Activated B cell treated with CpG ODN at 0.5 μM for 24 hours (primary cell): ENCODE data around the gene IGFLR1. TPM values are rescaled to one million over a fixed set of nuclear protein-coding genes. Genes with fewer than 3 reads are reported as not detected.

Experiments used
- ATAC-seq: fragments of 200-7000 bp; cut with Tn5 transposase; one replicate; pipeline ENCODE4 v1.10.0; 2021; ENCODE audit warnings: low read depth, mild to moderate bottlenecking, moderate library complexity
- CTCF ChIA-PET: fragments of 350-600 bp; sonication (Branson Sonifier 250); formaldehyde crosslinking; loops from one replicate; lab custom pipeline; 2021; ENCODE audit warnings: antibody characterized with exemption; lab: Charles Lee
- POLR2A ChIA-PET: fragments of 350-600 bp; sonication (Branson Sonifier 250); formaldehyde crosslinking; loops from one replicate; lab custom pipeline; 2021; ENCODE audit warnings: antibody characterized with exemption; lab: Charles Lee
- DNase-seq: peaks from one replicate; pipeline ENCODE4 v3.0.0; 2022
- H3K27ac Mint-ChIP-seq: one replicate; pipeline ENCODE4 v1.8.0; 2020; ENCODE audit warnings: mixed read lengths
- H3K27me3 Mint-ChIP-seq: one replicate; pipeline ENCODE4 v1.8.0; 2021; ENCODE audit warnings: mixed read lengths
- H3K36me3 Mint-ChIP-seq: one replicate; pipeline ENCODE4 v1.8.0; 2021; ENCODE audit warnings: low read depth, mixed read lengths
- H3K4me1 Mint-ChIP-seq: one replicate; pipeline ENCODE4 v1.8.0; 2021; ENCODE audit warnings: mixed read lengths
- H3K4me3 Mint-ChIP-seq: one replicate; pipeline ENCODE4 v1.8.0; 2020; ENCODE audit warnings: mild to moderate bottlenecking, mixed read lengths
- H3K9me3 Mint-ChIP-seq: one replicate; pipeline ENCODE4 v1.8.0; 2020; ENCODE audit warnings: mixed read lengths
- intact Hi-C: fragments of 100-400 bp; cut with micrococcal nuclease; formaldehyde crosslinking; loops from one replicate; pipeline ENCODE4 v1.15.1; 2024
- total RNA-seq: library from RNA; stranded (reverse); gene quantifications from 2 replicates; pipeline ENCODE4 v1.2.3, GENCODE V29; 2022
- TF ChIP-seq, protein P1 (sequence below): fragments of 200-600 bp; IDR thresholded peaks from one replicate; pipeline ENCODE4 v1.8.0; 2022; ENCODE audit warnings: antibody characterized with exemption, mild to moderate bottlenecking

IGFLR1 gene
- total RNA-seq, 1 donor from 2014 or later = 130 TPM

DNA sequence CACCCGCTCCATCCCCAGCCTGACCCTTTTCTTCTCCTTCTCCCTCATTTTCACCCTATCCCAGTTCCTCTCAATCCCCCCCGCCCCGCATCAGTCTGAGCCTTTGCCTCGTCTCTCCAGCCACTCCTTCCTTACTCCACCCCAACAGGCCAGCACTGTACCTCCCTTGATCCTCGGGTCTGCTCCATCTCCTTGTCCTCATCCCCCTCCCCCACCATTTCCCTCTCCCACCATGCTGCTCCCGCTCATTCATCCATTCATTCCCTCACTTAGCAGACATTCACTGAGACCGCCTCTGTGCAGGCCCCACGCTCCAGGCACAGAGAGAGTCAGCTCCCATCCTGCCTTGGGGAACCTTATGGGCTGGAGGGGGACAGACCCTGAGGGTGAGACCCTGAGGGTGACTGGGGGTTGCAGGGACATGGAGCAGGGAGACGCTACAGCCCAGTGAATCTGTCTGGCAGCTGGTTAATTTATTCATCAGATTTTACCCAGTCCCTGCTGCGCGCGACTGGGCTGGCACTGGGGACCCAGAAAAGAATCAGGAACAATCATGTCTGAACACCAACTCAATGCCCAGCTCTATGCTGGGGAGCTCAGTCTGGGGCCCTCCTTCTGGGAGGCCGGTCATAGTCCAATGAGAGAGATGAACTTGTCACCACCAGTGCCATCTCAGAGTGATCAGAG lies 34.0 kb upstream of the IGFLR1 start:
- DNase-seq (no peak), ATAC-seq (no peak)
- ChIA-PET CTCF (no interaction called here), POLR2A (interaction anchor here (1.1 to 1.7 kb wide), 2 partner anchors 32 to 39 kb away, joined by 3 to 7 read pairs; no protein-coding TSS in a partner anchor)
- TF ChIP-seq, protein P1, sequence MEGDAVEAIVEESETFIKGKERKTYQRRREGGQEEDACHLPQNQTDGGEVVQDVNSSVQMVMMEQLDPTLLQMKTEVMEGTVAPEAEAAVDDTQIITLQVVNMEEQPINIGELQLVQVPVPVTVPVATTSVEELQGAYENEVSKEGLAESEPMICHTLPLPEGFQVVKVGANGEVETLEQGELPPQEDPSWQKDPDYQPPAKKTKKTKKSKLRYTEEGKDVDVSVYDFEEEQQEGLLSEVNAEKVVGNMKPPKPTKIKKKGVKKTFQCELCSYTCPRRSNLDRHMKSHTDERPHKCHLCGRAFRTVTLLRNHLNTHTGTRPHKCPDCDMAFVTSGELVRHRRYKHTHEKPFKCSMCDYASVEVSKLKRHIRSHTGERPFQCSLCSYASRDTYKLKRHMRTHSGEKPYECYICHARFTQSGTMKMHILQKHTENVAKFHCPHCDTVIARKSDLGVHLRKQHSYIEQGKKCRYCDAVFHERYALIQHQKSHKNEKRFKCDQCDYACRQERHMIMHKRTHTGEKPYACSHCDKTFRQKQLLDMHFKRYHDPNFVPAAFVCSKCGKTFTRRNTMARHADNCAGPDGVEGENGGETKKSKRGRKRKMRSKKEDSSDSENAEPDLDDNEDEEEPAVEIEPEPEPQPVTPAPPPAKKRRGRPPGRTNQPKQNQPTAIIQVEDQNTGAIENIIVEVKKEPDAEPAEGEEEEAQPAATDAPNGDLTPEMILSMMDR = no peak
- Mint-ChIP-seq H3K4me1 (peaks cover 9% of the 10 kb centered on the region), H3K9me3 (no peaks in the 10 kb centered on the region), H3K36me3 (peaks cover 3% of the 10 kb centered on the region), H3K4me3 (peak overlapping the region; percentile 78), H3K27ac (no peak overlapping the region), H3K27me3 (no peaks in the 10 kb centered on the region)
- intact Hi-C loops = loop anchor here (5.0 kb wide), 2 partner anchors 84 to 91 kb away; partner anchors contain the start of gene APLP1

DNA sequence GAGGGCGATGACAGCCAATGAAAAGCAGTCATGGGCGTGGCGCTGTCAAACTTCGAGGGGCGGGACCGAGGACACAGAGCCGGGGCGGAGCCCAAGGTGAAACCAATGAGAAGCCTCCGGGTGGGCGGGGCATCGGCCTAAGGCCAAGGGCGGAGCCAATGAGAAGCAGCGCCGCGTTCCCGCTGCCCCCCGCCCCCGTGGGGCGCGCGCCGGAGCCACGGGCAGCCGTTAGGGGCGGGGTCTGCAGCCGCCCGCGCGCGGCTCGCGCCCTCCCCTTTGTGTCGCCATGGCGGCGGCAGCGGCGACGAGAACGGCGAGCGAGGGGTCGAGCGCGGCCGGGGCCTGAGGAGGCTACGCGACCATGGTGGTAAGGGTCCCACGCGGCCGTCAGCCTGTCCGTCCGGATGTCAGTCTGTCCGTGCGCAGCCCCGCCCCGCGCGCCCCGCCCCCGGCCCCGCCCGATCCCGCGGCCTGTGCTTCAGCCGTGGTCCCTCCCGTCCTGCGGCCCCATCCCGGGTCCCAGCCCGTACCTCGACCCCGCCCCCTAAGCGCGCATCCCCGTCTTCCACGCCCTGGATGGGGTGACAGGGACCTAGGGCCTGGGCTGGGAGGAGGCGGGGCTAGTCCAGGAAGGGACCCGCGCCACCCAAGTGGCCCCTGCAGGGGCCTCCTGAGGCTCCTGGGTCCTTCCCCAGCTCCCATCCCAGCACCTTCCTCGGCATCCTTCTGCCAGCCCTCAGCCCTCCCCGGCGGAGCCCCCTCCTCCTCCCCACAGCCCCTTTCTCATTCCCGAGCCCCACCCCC lies 33.2 kb upstream of the IGFLR1 start, which contains the start of gene ARHGAP33:
Gene ARHGAP33 (plus strand): TSS at position 267 of the 804 bp plus-strand sequence. CDS start 95 bp downstream, at position 362.
- TF ChIP-seq, protein P1 = no peak
- DNase-seq = peak; percentile 97
- ChIA-PET CTCF (no interaction called here), POLR2A (interaction anchor here (0.6 to 1.7 kb wide), 2 partner anchors 31 to 253 kb away, joined by 4 to 7 read pairs; no protein-coding TSS in a partner anchor)
- Mint-ChIP-seq H3K4me1 (peaks cover 9% of the 10 kb centered on the region), H3K9me3 (no peaks in the 10 kb centered on the region), H3K27ac (no peak within 1 kb of the TSS), H3K4me3 (peak within 1 kb of the TSS; percentile 79), H3K36me3 (no peaks in the 10 kb centered on the region), H3K27me3 (no peaks in the 10 kb centered on the region)
- ATAC-seq = peak; percentile 99
- intact Hi-C loops = loop anchor here (1.0 to 5.0 kb wide), 7 partner anchors 17 to 156 kb away; partner anchors contain the start of genes APLP1, COX6B1, LIN37 and PROSER3

DNA sequence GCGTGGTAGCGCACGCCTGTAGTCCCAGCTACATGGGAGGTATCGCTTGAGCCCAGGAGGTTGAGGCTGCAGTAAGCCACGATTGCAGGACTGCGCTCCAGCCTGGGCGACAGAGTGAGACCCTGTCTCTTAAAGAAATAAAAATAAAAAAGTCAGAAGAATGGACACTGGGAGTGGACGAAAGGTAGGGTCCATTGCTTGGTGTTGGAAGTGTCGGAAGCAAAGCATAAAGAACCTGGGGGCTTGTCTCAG lies 32.7 kb upstream of the IGFLR1 start:
- Mint-ChIP-seq H3K9me3 (no peaks in the 10 kb centered on the region), H3K4me3 (peak overlapping the region; percentile 79), H3K27me3 (no peaks in the 10 kb centered on the region), H3K4me1 (peaks cover 9% of the 10 kb centered on the region), H3K27ac (no peak overlapping the region), H3K36me3 (no peaks in the 10 kb centered on the region)
- intact Hi-C loops = loop anchor here (1.0 to 5.0 kb wide), 7 partner anchors 17 to 156 kb away; partner anchors contain the start of genes APLP1, COX6B1, LIN37 and PROSER3
- no peak for DNase-seq
- ChIA-PET POLR2A (interaction anchor here (0.6 kb wide), 1 partner anchor 254 kb away, joined by 4 read pairs; no protein-coding TSS in a partner anchor), CTCF (no interaction called here)
- TF ChIP-seq, protein P1 = no peak
- ATAC-seq = no peak

DNA sequence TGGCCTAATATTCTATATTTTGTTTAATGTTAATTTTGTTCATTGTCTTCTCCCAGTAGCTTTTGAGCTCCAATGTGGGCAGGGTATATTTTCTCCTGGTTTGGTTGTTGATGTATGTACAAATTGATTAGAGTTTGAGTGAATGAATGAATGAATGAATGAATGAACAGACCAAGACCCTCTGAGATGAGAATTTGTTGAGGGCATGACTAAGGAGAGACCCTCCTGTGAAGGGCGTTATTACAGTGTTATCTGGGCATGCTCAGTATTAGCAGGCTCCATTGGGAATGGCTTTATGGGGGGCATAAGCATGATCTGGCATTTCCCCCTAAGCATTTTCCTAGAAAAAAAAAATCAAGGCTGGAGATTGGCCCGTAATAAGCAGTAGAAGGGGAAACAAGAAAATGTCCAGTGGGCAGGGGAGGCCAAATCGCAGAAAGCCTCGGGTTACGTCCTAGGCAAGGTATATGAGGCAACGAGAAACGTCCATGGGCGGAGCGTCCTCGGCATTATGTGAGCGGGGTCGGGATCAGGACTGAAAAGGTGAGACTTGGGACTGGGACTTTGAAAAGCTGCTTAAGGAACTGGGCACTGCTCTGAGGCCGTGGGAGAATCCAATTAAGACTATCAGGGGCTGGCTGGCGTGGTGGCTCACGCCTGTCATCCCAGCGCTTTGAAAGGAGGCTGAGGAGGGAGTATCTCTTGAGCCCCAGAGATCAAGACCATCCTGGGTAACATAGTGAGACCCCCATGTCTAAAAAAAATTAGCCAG lies 32.2 kb upstream of the IGFLR1 start:
- H3K9me3 Mint-ChIP-seq = no peaks in the 10 kb centered on the region
- H3K4me3 Mint-ChIP-seq = peak overlapping the region; percentile 79
- H3K36me3 Mint-ChIP-seq = no peaks in the 10 kb centered on the region
- CTCF ChIA-PET = no interaction called here
- TF ChIP-seq, protein P1 = no peak
- POLR2A ChIA-PET = interaction anchor here (0.6 to 0.7 kb wide), 2 partner anchors 254 to 1076 kb away, joined by 4 read pairs; no protein-coding TSS in a partner anchor
- intact Hi-C loops = loop anchor here (1.0 to 5.0 kb wide), 7 partner anchors 16 to 157 kb away; partner anchors contain the start of genes APLP1, COX6B1, LIN37 and PROSER3
- H3K4me1 Mint-ChIP-seq = peaks cover 9% of the 10 kb centered on the region
- no peak for DNase-seq
- no peak overlapping the region for H3K27ac Mint-ChIP-seq
- no peaks in the 10 kb centered on the region for H3K27me3 Mint-ChIP-seq
- no peak for ATAC-seq
